Mesendoderm (in vitro differentiated cells): ENCODE results near the gene CRACDL.

Experiments used
- DNase-seq: peaks from one replicate; pipeline ENCODE4 v3.0.0; 2013
- H2AK5ac ChIP-seq: 2 replicates; pipeline ENCODE4 v1.6.1; 2013; ENCODE audit warnings: low read length, inconsistent platforms
- H2BK120ac ChIP-seq: 2 replicates; pipeline ENCODE4 v1.6.1; 2013; ENCODE audit warnings: low read depth, mild to moderate bottlenecking, low read length, moderate library complexity, mixed read lengths
- H2BK15ac ChIP-seq: replicated peaks from 2 replicates; pipeline ENCODE4 v1.6.1; 2013; ENCODE audit warnings: low read depth, mild to moderate bottlenecking, moderate library complexity
- H2BK5ac ChIP-seq: 2 replicates; pipeline ENCODE4 v1.6.1; 2013; ENCODE audit warnings: low read length, inconsistent platforms
- H3K18ac ChIP-seq: 2 replicates; pipeline ENCODE4 v1.6.1; 2013; ENCODE audit warnings: mild to moderate bottlenecking, low read length, mixed read lengths
- H3K23ac ChIP-seq: one replicate; pipeline ENCODE4 v1.6.1; 2013; ENCODE audit warnings: low read length
- H3K27ac ChIP-seq: 2 replicates; pipeline ENCODE4 v1.5.1; 2013; ENCODE audit warnings: low read depth, mild to moderate bottlenecking, inconsistent platforms, low read length, moderate library complexity
- H3K27me3 ChIP-seq: 2 replicates; pipeline ENCODE4 v1.6.1; 2013; ENCODE audit warnings: low read length, control low read depth, mild to moderate bottlenecking, inconsistent platforms; ENCODE audit not compliant: insufficient read depth, poor library complexity
- H3K36me3 ChIP-seq: 2 replicates; pipeline ENCODE4 v1.6.1; 2013; ENCODE audit warnings: low read length, inconsistent platforms; ENCODE audit not compliant: control insufficient read depth, insufficient read depth
- H3K4ac ChIP-seq: one replicate; pipeline ENCODE4 v1.6.1; 2013; ENCODE audit warnings: low read depth, mild to moderate bottlenecking, low read length, moderate library complexity
- H3K4me1 ChIP-seq: 2 replicates; pipeline ENCODE4 v1.6.1; 2013; ENCODE audit warnings: low read depth, low read length, inconsistent platforms; ENCODE audit not compliant: control insufficient read depth
- H3K4me2 ChIP-seq: 2 replicates; pipeline ENCODE4 v1.6.1; 2013; ENCODE audit warnings: low read length
- H3K4me3 ChIP-seq: 2 replicates; pipeline ENCODE4 v1.5.1; 2013; ENCODE audit warnings: mild to moderate bottlenecking, low read length
- H3K56ac ChIP-seq: one replicate; pipeline ENCODE4 v1.6.1; 2013; ENCODE audit warnings: low read length
- H3K79me1 ChIP-seq: 2 replicates; pipeline ENCODE4 v1.6.1; 2013; ENCODE audit warnings: low read length, inconsistent platforms
- H3K79me2 ChIP-seq: 2 replicates; pipeline ENCODE4 v1.6.1; 2013; ENCODE audit warnings: mild to moderate bottlenecking, low read length; ENCODE audit not compliant: control insufficient read depth, insufficient read depth
- H3K9ac ChIP-seq: 2 replicates; pipeline ENCODE4 v1.6.1; 2013; ENCODE audit warnings: low read length, inconsistent platforms
- H4K5ac ChIP-seq: one replicate; pipeline ENCODE4 v1.6.1; 2013; ENCODE audit warnings: low read length
- H4K8ac ChIP-seq: one replicate; pipeline ENCODE4 v1.6.1; 2013; ENCODE audit warnings: low read depth, mild to moderate bottlenecking, control low read depth, low read length, moderate library complexity
- WGBS: extraction: QIAGEN DNeasy Blood & Tissue Kit; methylation state at CpG from one replicate; pipeline ENCODE4 v1.1.7; 2013; ENCODE audit warnings: low lambda C conversion rate, missing lambda C conversion rate; ENCODE audit not compliant: insufficient coverage; ENCODE audit errors: extremely low coverage; 5-methylcytosine and 5-hydroxymethylcytosine counted together

Gene CRACDL

DNA sequence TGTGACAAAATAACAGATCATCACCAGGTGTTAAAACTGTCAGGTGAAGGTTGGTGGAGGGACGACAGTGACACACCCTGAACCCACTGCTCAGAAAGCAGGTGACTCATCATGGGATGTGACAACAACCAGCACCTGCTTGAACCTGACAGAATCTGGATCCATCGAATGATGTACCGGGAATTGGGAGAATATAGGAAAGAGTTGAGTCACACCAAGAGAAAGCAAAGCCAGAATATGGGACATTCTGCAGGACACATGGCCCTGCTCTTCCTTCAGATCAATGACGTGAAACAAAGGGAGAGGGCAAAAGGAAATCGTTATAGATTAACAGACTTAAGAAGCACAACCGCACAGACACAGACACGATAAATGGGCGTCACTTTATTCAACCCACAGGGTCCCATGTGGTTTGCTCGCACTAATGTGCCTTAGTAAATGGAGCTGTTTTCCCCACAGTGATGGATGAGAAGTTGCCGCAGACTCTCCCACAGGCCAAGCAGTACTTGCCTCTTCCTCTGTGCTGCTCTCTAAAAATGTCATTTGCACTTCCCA, 100.1 kb downstream of the CRACDL start:
- H3K4me1 ChIP-seq: no peaks in the 10 kb centered on the region
- no peak overlapping the region for H4K8ac ChIP-seq
- no peak overlapping the region for H3K23ac ChIP-seq
- no peak overlapping the region for H2BK5ac ChIP-seq
- H3K36me3 ChIP-seq: no peaks in the 10 kb centered on the region
- H3K4me3 ChIP-seq: no peak overlapping the region
- no peak overlapping the region for H4K5ac ChIP-seq
- no peak overlapping the region for H2BK15ac ChIP-seq
- H3K4ac ChIP-seq: no peak overlapping the region
- no peak for DNase-seq
- no peak overlapping the region for H3K18ac ChIP-seq
- no peak overlapping the region for H2AK5ac ChIP-seq
- no peak overlapping the region for H3K56ac ChIP-seq
- H3K79me2 ChIP-seq: no peaks in the 10 kb centered on the region
- no peak overlapping the region for H3K4me2 ChIP-seq
- no peak overlapping the region for H2BK120ac ChIP-seq
- no peak overlapping the region for H3K27ac ChIP-seq
- no peaks in the 10 kb centered on the region for H3K27me3 ChIP-seq
- no peaks in the 10 kb centered on the region for H3K79me1 ChIP-seq
- WGBS: no CpG with 5 or more reads among the region's 10 CpGs
- no peak overlapping the region for H3K9ac ChIP-seq

DNA sequence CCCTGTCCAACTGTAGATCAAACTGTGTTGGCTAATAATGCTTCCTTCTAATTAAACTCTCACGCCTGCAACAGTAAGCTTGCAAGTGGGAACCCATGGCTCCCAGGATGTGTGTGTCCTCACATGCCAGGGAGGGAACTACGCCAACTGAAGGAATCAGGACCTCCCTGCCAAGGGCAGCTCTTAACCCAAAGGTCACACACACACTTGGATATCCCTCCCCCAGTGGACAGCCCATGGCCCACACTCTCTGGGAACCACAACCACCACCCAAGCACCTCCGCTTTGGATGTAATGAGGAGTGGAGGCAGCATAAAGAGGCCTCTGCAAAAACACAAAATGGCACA, 102.1 kb downstream of the CRACDL start:
- no peak overlapping the region for H4K8ac ChIP-seq
- no peak overlapping the region for H3K4ac ChIP-seq
- H2AK5ac ChIP-seq: no peak overlapping the region
- H3K27me3 ChIP-seq: no peaks in the 10 kb centered on the region
- no peak overlapping the region for H3K9ac ChIP-seq
- H3K79me1 ChIP-seq: no peaks in the 10 kb centered on the region
- H3K79me2 ChIP-seq: no peaks in the 10 kb centered on the region
- H3K18ac ChIP-seq: no peak overlapping the region
- no peak overlapping the region for H3K4me2 ChIP-seq
- H4K5ac ChIP-seq: no peak overlapping the region
- H2BK120ac ChIP-seq: no peak overlapping the region
- no peak overlapping the region for H3K4me3 ChIP-seq
- no peak overlapping the region for H3K23ac ChIP-seq
- no peak overlapping the region for H3K56ac ChIP-seq
- no peak overlapping the region for H2BK15ac ChIP-seq
- no peaks in the 10 kb centered on the region for H3K4me1 ChIP-seq
- no peak for DNase-seq
- no peaks in the 10 kb centered on the region for H3K36me3 ChIP-seq
- H3K27ac ChIP-seq: no peak overlapping the region
- H2BK5ac ChIP-seq: no peak overlapping the region
- WGBS: no CpG with 5 or more reads among the region's 3 CpGs

DNA sequence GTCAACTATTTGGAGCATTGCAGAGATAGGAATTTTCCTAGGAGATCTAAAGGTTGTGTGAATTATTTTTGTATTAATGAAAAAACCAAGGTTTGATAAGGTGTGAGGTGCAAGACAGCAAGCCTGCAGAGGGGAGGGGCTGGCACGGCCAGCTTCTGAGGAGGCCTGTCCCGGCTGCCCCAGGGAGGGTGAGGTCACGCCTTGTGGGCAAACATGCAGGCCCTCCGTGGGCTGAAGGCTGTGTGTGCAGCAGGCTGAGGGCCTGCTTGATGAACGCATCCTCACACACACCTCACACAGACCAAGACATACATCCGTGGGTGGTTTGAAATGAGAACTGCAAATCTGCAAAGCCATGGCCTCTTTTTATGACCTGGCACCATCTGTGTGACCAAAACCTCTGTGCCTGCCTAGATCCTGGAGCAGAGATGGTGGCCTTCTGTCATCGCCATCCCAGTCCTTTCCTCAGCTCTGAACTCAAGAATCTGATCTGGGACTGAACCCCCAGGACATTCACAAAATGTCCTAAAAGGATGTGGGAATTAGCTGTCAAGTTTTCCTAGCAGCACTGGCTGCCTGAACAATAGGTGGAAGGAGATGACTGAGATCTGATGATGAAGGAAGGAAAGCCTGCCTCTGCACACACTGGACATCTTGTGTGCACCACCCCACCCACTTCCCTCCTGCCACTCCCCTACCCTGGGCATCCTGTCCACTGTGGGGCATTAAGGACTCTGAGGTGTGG, 102.7 kb downstream of the CRACDL start:
- H3K4me1 ChIP-seq: no peaks in the 10 kb centered on the region
- no peak overlapping the region for H4K8ac ChIP-seq
- H2BK5ac ChIP-seq: no peak overlapping the region
- H3K79me1 ChIP-seq: no peaks in the 10 kb centered on the region
- H3K27ac ChIP-seq: no peak overlapping the region
- no peak overlapping the region for H3K4me2 ChIP-seq
- H2BK120ac ChIP-seq: no peak overlapping the region
- H3K18ac ChIP-seq: no peak overlapping the region
- no peaks in the 10 kb centered on the region for H3K79me2 ChIP-seq
- no peaks in the 10 kb centered on the region for H3K36me3 ChIP-seq
- DNase-seq: no peak
- no peak overlapping the region for H2AK5ac ChIP-seq
- no peak overlapping the region for H3K23ac ChIP-seq
- no peaks in the 10 kb centered on the region for H3K27me3 ChIP-seq
- no CpG with 5 or more reads among the region's 7 CpGs for WGBS
- no peak overlapping the region for H3K4me3 ChIP-seq
- no peak overlapping the region for H3K9ac ChIP-seq
- H2BK15ac ChIP-seq: no peak overlapping the region
- H3K4ac ChIP-seq: no peak overlapping the region
- H3K56ac ChIP-seq: no peak overlapping the region
- no peak overlapping the region for H4K5ac ChIP-seq

DNA sequence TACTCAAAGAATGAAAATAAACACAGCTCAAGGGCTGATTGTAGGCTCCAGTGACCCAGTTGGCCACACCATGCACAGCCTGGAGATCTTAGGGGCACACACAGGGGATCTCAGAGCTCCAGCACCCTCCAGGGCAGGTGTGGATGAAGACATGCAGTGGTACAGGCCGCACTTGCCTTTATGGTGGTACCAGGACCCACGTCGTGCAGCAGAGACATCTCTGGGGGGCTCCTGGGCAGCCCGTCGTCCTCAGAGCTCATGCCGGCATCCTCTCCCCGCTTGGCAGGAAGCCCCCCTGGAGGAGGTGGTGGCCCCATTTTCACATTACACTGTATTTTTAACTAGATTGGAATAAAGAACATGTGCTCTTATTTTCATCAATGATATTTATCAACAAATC, 103.9 kb downstream of the CRACDL start:
- DNase-seq: no peak
- H3K27me3 ChIP-seq: no peaks in the 10 kb centered on the region
- no peaks in the 10 kb centered on the region for H3K4me1 ChIP-seq
- H4K5ac ChIP-seq: no peak overlapping the region
- H2AK5ac ChIP-seq: no peak overlapping the region
- no peak overlapping the region for H3K4ac ChIP-seq
- no peak overlapping the region for H3K4me2 ChIP-seq
- H3K79me2 ChIP-seq: no peaks in the 10 kb centered on the region
- no peak overlapping the region for H2BK120ac ChIP-seq
- WGBS: no CpG with 5 or more reads among the region's 7 CpGs
- no peak overlapping the region for H3K27ac ChIP-seq
- no peak overlapping the region for H3K56ac ChIP-seq
- no peak overlapping the region for H2BK15ac ChIP-seq
- H3K79me1 ChIP-seq: no peaks in the 10 kb centered on the region
- no peak overlapping the region for H3K23ac ChIP-seq
- H3K36me3 ChIP-seq: no peaks in the 10 kb centered on the region
- no peak overlapping the region for H4K8ac ChIP-seq
- no peak overlapping the region for H3K18ac ChIP-seq
- H3K4me3 ChIP-seq: no peak overlapping the region
- H2BK5ac ChIP-seq: no peak overlapping the region
- no peak overlapping the region for H3K9ac ChIP-seq

DNA sequence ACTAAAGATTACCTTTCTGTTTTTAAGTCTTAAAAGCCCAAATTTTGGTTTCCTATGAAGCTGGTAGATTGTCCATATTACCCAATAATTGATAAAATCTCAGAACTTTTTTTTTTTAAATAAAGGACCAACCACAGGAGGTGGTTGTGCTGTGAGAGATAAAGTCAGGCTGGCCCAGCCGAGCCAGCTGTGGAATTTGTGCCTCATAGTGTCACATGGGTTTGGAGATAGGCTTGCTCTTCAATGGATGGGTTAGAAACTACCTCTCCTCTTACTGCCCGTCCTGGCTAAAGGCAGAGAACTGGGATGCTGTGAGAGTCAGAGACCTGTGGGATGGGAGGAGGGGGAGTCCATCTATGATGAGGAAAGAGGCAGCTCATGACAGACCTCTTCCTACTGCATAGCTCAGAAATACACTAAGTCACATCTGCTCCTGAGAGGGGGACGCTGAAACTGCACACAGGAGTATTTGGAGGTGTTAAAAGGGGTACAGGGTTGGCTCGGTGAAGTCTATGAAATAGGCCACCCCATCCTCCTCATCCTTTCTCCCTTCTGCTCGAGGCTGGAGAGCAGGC, 105.4 kb downstream of the CRACDL start:
- no CpG with 5 or more reads among the region's 5 CpGs for WGBS
- no peak overlapping the region for H3K4me3 ChIP-seq
- DNase-seq: no peak

More for the DNA sequence above, 105.4 kb downstream of the CRACDL start:
- Histone ChIP-seq H3K56ac (no peak overlapping the region), H3K4ac (no peak overlapping the region), H3K23ac (no peak overlapping the region), H3K9ac (no peak overlapping the region), H2BK120ac (no peak overlapping the region), H3K79me2 (no peaks in the 10 kb centered on the region), H2BK15ac (no peak overlapping the region), H3K79me1 (no peaks in the 10 kb centered on the region), H3K36me3 (no peaks in the 10 kb centered on the region), H3K18ac (no peak overlapping the region), H3K27me3 (no peaks in the 10 kb centered on the region), H4K5ac (no peak overlapping the region), H2AK5ac (no peak overlapping the region), H2BK5ac (no peak overlapping the region), H4K8ac (no peak overlapping the region), H3K4me1 (no peaks in the 10 kb centered on the region), H3K27ac (no peak overlapping the region), H3K4me2 (no peak overlapping the region)
